Measurements from ENCODE around the gene SLC14A1.

The SLC14A1 gene

DNA sequence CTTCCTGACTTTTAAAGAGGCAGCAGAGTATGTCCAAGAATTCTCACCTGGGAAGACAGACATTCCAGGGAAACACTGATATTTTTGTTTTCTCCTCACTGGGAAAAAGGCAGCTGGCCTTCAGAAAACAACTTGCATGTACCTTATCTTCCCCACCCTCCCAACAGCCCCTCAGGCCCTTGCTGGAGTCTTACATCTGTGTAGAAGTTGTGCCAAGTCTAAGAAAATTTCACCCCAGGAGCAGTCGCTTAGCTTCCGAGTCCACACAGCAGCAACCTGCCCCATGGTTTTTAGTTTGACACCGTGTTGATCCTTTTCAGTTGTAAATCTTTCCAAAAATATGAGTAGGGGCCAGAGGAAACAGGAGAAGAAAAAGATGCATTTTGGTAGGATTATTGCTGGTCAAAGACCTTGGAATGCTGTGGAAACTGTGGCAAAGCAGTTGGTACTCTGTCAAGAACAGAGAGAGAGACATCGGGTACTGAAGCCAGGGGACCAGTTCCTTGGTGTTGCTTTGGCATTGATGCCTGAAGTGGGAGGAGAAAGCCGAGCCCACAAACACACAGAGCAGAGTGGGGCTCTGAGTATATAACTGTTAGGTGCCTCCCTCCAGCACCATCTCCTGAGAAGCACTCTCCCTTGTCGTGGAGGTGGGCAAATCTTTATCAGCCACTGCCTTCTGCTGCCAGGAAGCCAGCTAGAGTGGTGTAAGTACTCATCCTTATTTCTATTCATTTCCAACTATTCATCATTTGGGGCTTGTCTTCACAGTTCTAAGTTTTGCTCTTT is at the start of gene SLC14A1:
TSS of gene SLC14A1 (plus strand) at position 615 of the 789 bp plus-strand sequence. CDS start 6,140 bp downstream, outside the sequence.
- no peak for DNase-seq (ENCODE audit: low spot score)

DNA sequence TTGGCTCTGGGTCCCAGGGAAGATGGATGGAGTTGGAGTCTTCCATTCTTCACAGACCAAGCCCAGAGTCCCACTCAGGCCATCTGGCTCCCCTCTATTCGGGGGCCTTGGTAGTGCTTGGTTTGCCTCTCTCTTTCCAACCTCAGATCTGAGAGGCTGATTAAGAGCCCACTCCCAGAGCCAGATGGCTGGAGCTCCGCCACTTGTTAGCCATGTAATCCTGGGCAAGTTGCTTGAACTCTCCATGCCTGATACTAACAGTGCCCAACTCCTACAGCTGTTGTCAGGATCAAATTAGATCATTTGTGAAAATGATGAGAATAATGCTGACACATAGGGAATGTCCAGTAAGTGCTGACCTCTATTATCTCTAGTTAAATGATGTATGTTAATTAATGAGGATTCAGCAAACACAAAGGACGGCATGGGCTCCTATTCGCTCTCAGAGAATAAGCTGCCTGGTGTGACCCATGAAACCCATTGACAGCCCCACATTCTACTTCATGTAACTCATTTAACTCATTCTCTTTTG is 46.6 kb upstream of the SLC14A1 start:
- no peak for DNase-seq (ENCODE audit: low spot score)

- no peak for DNase-seq (ENCODE audit: low spot score)
Observed at GRCh38 chr18:45678441-45678840, 45.5 kb upstream of the SLC14A1 start.

DNA sequence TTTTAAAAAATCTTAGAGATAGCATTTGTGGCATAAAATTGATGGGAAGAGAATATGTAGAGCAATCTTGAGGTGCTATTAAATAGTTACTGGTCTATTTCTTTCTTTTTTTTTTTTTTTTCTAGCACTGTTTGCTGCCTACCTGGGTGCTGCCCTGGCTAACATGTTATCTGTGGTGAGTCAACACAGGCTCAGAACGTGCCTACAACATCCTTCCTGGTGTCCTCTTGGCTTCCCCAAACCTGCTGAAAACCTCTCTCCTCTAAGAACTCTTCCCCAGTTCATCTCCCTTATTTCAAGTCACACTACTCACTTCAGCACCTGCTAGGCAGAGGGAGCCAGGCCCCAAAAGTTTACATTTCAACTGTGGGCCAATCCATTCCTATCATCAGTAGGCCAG is 45.1 kb upstream of the SLC14A1 start:
- no peak for DNase-seq (ENCODE audit: low spot score)

GRCh38 chr18:45680066-45680690 is 43.8 kb upstream of the SLC14A1 start:
- DNase-seq (ENCODE audit: low spot score) = no peak

- no peak for DNase-seq (ENCODE audit: low spot score)
Observed at GRCh38 chr18:45682181-45682580, 41.8 kb upstream of the SLC14A1 start.

- DNase-seq (ENCODE audit: low spot score) = no peak
Observed at GRCh38 chr18:45684341-45685115, 39.5 kb upstream of the SLC14A1 start.

- peak; percentile 68 for DNase-seq (ENCODE audit: low spot score)
Observed at GRCh38 chr18:45686891-45687611, 36.9 kb upstream of the SLC14A1 start.

DNA sequence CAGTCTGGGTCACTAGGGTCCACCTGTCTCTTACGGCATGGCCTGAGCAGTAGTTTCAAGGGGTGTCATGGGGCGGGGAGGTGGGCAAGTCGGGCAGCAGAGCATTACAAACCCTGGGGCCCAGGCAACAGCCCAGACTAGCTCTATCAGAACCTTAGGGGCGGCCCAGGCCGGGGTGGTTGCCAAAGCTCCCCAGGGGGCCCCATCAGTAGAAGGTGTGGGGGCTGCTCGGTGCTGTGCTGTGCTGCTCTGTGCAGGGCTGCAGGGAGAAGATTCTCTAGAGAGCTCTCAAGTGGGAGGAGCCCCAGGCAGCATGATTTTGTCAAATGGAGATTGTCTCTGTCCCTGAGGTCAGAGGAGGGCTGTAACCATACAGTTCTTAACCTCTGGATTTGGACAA is 36.4 kb upstream of the SLC14A1 start:
- DNase-seq (ENCODE audit: low spot score) = no peak

DNA sequence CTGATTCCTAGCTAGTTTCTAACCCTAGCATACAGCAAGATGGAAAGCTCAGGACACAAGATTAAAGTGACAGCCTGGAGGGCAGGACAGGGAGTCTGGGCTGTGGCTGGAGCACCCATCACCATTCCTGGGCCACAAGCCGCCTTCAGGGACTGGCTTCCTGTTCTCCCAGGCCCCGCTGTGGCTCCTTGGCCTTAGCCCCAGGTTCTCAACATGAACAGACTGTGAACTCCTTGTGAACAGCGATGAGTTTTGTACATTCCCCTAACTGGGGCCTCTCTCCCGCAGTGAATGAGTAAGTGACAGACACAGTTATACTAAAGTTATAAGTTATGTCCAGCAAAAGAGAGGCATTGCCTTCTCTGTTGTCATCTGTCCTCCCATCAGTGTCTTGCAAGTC is 35.9 kb upstream of the SLC14A1 start:
- DNase-seq (ENCODE audit: low spot score) = no peak

- DNase-seq (ENCODE audit: low spot score) = peak; percentile 75
Observed at GRCh38 chr18:45688833-45689232, 35.1 kb upstream of the SLC14A1 start.

DNA sequence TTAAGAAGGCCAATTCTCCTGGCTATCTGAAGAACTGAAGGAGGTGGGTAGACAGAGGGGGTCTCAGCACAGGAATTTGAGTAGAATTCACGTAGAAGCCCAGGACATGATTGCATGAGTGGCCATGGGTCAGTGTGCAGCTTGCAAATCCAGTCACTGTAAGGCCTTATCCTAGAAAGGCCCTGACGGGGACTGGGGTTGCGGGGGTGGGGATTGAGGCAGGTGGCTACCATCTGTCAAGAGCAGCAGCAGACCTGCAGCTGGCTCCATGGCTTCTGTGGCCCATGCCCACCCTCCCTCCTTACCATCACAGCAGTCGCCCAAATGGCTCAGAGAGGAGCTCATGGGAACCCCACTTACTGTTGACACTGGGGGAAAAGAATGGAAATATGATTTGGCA is 34.6 kb upstream of the SLC14A1 start:
- DNase-seq (ENCODE audit: low spot score) = no peak

DNA sequence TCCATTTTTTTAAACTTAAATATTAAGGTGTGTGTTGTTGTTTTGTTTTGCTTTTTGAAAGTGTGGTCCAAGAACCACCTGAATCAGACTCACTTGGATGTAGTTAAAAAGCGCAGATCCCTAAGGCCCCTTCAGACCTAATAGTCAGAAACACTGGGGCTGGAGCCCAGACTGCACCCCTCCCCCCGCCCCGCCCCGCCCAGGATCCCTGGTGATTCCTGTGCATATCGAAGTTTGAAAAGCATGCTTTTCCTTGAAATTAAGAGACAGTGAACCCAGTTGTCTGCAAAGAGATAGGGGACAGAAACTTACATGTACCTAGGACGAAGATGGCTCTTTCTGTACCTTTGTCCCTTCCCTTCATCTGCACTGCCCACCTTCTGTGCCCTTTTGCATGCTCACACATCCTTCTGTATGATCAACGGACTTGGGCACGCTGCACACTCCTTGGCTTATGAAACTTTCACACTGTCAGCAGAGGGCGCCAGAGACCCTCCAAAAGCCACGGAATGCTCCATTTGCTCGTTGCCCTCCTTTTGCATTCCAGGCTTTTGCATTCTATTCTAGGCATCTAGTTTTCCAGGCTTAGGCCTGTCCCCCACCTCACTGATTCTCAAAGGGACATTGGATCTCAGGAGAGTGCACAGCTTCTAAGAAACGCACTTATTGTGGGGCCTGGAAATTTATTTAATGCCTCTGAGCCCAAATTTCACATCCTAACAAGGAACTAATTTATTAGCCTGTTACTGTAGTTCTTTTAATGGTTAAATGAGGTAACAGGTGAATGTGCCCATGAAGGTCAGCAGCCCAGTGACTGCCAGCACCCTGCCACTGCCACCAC is 32.8 kb upstream of the SLC14A1 start:
- DNase-seq (ENCODE audit: low spot score) = peak; percentile 78

- DNase-seq (ENCODE audit: low spot score) = no peak
Observed at GRCh38 chr18:45691816-45692179, 32.2 kb upstream of the SLC14A1 start.

DNA sequence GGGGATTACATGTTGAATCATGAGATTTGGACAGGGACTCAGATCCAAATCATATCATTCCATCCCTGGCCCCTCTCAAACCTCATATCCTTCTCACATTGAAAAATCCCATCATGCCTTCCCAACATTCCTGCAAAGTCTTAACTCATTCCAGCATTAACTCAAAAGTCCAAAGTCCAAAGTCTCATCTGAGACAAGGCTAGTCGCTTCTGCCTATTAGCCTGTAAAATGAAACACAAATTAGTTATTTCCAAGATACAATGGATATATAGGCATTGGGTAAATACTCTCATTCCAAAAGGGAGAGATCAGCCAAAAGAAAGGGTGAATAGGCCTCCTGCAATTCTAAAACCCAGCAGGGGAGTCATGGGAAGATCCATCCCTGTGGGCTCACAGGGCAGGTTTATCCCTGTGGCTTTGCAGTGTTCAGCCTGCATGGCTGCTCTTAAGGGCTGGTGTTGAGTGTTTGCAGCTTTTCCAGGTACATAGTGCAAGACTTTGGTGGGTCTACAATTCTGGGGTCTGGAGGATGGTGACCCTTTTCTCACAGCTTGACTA is 21.2 kb upstream of the SLC14A1 start:
- no peak for DNase-seq (ENCODE audit: low spot score)

DNA sequence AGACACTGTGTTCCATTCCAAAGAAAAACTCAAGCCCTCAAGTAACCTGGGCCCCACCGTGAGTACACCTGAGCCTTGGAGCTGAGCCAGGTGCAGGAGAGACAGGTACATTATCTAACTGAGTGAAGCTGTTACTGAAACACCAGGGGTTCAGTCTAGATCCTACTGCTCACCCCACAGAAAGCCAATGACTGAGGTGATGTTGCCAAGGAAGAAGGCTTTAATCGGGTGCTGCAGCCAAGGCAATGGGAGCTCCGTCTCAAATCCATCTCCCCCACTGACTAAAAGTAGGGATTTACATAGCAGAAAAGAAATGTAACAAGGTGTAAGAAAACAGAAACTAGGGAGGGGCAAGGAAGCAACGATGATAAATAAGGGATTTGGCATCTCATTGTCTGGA is 15.2 kb upstream of the SLC14A1 start:
- no peak for DNase-seq (ENCODE audit: low spot score)

GRCh38 chr18:45712061-45712460 is 11.9 kb upstream of the SLC14A1 start:
- DNase-seq (ENCODE audit: low spot score) = no peak

- DNase-seq (ENCODE audit: low spot score) = no peak
Observed at GRCh38 chr18:45713239-45713638, 10.7 kb upstream of the SLC14A1 start.

DNA sequence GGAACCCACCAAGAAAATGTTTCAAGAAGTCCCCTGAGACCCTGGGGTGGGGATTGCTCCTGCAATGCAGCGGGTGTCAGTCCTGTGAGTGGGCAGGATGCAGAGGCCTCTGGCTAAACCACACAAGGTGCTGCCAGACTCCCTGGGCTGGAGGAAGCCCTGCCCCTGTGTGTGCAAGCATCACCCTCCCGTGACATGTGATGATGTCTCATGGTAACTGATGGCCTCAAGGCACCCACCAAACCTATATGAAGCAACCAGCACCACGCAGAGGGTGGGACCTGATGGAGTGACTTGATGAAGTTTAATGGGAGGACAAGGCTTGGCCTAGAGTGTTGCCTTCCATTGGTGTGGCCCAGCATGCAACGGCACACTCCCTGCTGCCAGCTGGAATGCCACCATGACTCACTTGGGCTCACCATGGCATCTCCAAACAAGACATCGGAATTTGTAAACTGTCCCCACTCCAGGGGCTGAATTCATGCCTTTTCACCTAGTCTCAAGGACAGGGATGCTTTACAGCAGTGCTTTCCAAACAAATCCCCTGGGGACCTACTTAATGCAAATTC is 8.7 kb upstream of the SLC14A1 start:
- no peak for DNase-seq (ENCODE audit: low spot score)

DNA sequence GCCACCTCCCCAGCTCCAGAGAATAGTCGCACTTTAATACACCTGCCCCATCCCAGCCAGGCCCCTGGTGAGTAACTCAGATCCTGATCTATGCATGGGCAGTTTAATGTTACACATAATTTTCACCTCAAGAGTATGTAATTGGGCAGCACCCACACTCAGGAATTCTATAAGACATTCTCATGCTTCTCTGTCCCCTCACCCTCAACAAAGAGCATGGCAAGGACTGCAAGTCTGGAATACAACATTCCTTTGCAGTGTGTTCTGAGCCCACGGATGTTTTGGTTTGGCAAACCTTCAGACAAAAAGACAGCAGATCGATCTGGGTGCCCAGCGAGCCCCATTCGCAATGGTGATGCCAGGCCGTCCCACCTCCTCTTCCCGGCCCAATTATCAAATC is 4.9 kb upstream of the SLC14A1 start:
- DNase-seq (ENCODE audit: low spot score) = no peak

Measured in CD4-positive, alpha-beta T cell treated with Interleukin-15 for 4 hours (primary cell).